ENCODE data around the gene RANBP17. TPM values are rescaled to one million over a fixed set of nuclear protein-coding genes. Genes with fewer than 3 reads are reported as not detected.

Gene RANBP17
- total RNA-seq, 2 experiments from 2014 or later = not detected

- H3K27me3 Mint-ChIP-seq = peaks cover 5% of the 10 kb centered on the region
- no peaks in the 10 kb centered on the region for H3K36me3 Mint-ChIP-seq (ENCODE audit: low read depth)
- no peak for TF ChIP-seq CTCF (IDR thresholded peaks at IDR 0.05)
- ChIA-PET CTCF (no interaction called here), POLR2A (no interaction called here)
- no peak overlapping the region for H3K27ac Mint-ChIP-seq
- H3K4me1 Mint-ChIP-seq (ENCODE audit: low read depth) = no peaks in the 10 kb centered on the region
- intact Hi-C loops (cut with micrococcal nuclease) = no loop called here
- DNase-seq (no peak), ATAC-seq (no peak)
- no peak overlapping the region for H3K4me3 Mint-ChIP-seq
- H3K9me3 Mint-ChIP-seq = no peaks in the 10 kb centered on the region
Observed at GRCh38 chr5:170844651-170845050, 17.2 kb upstream of the RANBP17 start.

- ATAC-seq (no peak), DNase-seq (no peak)
- Mint-ChIP-seq H3K4me3 (no peak overlapping the region), H3K27ac (no peak overlapping the region), H3K9me3 (no peaks in the 10 kb centered on the region), H3K4me1 (ENCODE audit: low read depth) (no peaks in the 10 kb centered on the region), H3K36me3 (ENCODE audit: low read depth) (no peaks in the 10 kb centered on the region), H3K27me3 (peaks cover 5% of the 10 kb centered on the region)
- intact Hi-C loops (cut with micrococcal nuclease) = no loop called here
- CTCF ChIA-PET = no interaction called here
- POLR2A ChIA-PET = no interaction called here
- TF ChIP-seq CTCF (IDR thresholded peaks at IDR 0.05) = no peak
Observed at GRCh38 chr5:170846416-170846815, 15.4 kb upstream of the RANBP17 start.

DNA sequence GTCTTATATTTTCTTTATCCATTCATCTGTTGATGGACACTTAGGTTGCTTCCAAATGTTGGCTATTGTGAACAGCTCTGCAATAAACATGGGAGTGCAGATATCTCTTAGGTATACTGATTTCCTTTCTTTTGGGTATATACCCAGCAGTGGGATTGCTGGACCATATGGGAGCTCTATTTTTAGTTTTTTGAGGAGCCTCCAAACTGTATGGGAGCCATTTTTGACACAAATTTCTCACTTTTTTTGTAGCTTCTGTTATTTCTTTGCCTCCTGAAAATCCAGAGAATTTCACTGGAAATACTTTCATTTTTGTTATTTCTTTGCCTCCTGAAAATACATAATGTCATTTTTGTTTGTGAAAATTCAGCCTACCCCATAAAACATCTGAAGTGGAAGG lies 15.0 kb upstream of the RANBP17 start:
- no peaks in the 10 kb centered on the region for H3K36me3 Mint-ChIP-seq (ENCODE audit: low read depth)
- TF ChIP-seq CTCF (IDR thresholded peaks at IDR 0.05) = no peak

DNA sequence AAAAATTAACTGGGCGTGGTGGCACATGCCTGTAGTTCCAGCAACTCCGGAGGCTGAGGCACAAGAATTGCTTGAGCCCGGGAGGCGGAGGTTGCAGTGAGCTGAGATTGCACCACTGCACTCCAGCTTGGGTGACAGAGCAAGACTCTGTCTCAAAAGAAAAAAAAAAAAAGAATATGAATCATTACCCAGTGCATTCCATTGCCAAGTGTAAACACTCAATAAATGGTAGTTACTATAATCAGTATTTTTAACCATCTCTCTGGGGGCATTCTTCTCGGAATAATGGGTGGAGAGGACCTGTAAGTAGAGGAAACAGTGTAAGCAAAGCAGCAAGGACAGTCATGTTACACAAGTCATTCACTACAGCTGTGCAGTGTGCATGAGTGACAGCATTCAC lies 13.8 kb upstream of the RANBP17 start:
- no peaks in the 10 kb centered on the region for H3K9me3 Mint-ChIP-seq
- H3K27me3 Mint-ChIP-seq = peaks cover 5% of the 10 kb centered on the region
- intact Hi-C loops (cut with micrococcal nuclease) = no loop called here
- ChIA-PET CTCF (no interaction called here), POLR2A (no interaction called here)
- no peaks in the 10 kb centered on the region for H3K36me3 Mint-ChIP-seq (ENCODE audit: low read depth)
- no peak overlapping the region for H3K4me3 Mint-ChIP-seq
- no peaks in the 10 kb centered on the region for H3K4me1 Mint-ChIP-seq (ENCODE audit: low read depth)
- TF ChIP-seq CTCF (IDR thresholded peaks at IDR 0.05) = no peak
- no peak for DNase-seq
- ATAC-seq = no peak
- H3K27ac Mint-ChIP-seq = no peak overlapping the region

More for the DNA sequence above, 15.0 kb upstream of the RANBP17 start:
- DNase-seq (no peak), ATAC-seq (no peak)
- no peaks in the 10 kb centered on the region for H3K9me3 Mint-ChIP-seq
- CTCF ChIA-PET = no interaction called here
- H3K27ac Mint-ChIP-seq = no peak overlapping the region
- H3K4me1 Mint-ChIP-seq (ENCODE audit: low read depth) = no peaks in the 10 kb centered on the region
- intact Hi-C loops (cut with micrococcal nuclease) = no loop called here
- peaks cover 5% of the 10 kb centered on the region for H3K27me3 Mint-ChIP-seq
- H3K4me3 Mint-ChIP-seq = no peak overlapping the region
- POLR2A ChIA-PET = no interaction called here

DNA sequence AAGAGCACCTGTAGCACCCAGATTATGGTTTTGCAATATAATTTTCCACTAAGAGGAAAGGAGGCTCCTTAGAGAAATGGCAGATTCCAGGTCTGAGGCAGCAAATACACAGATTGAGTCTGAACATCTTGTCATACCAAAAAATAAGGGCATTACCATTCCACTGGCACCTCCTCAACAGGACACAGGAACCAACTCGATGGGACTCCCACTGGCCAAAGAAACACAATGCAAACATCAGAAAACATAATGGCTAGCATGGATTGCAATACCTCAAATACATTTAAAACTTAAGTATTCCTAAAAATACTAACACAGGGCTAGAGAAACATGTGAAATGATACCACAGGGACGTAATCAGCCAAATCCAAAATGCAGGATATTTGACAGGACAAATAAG lies 12.4 kb upstream of the RANBP17 start:
- intact Hi-C loops (cut with micrococcal nuclease) = no loop called here
- ATAC-seq (no peak), DNase-seq (no peak)
- no peaks in the 10 kb centered on the region for H3K36me3 Mint-ChIP-seq (ENCODE audit: low read depth)
- TF ChIP-seq CTCF (IDR thresholded peaks at IDR 0.05) = no peak
- no peak overlapping the region for H3K27ac Mint-ChIP-seq
- ChIA-PET CTCF (no interaction called here), POLR2A (no interaction called here)
- no peak overlapping the region for H3K4me3 Mint-ChIP-seq
- no peaks in the 10 kb centered on the region for H3K9me3 Mint-ChIP-seq
- H3K4me1 Mint-ChIP-seq (ENCODE audit: low read depth) = no peaks in the 10 kb centered on the region
- H3K27me3 Mint-ChIP-seq = peaks cover 5% of the 10 kb centered on the region

Measured in activated CD8-positive, alpha-beta T cell treated with anti-CD3 and anti-CD28 coated beads for 36 hours (primary cell).